ENCODE results near the gene NRCAM. TPM values are rescaled to one million over a fixed set of nuclear protein-coding genes. Genes with fewer than 3 reads are reported as not detected.
"Not testable (repeated sequence)": the region's sequence is repeated elsewhere in the genome, so short reads cannot be mapped to it uniquely, and the experiment has no call there.

Gene NRCAM
- total RNA-seq, 4 donors from 2014 or later: 1.1 to 6.1 (median 4.0) TPM

- DNase-seq (ENCODE audit: low spot score in 2 of 2): no peak
- no peak for TF ChIP-seq POLR2A (IDR thresholded peaks at IDR 0.05)
- no peak for TF ChIP-seq CTCF (IDR thresholded peaks at IDR 0.05)
- 96 to 97% methylated on average over 5 of the region's 5 CpGs for WGBS, 2 donors
- intact Hi-C loops (cut with DNase I; ENCODE audit: low total_unique reads): no loop called here
- no peak overlapping the region for H3K4me3 ChIP-seq (ENCODE audit: low read depth, poor library complexity, severe bottlenecking)
These were observed 24.1 kb upstream of the NRCAM start for GRCh38 chr7:108480311-108480710.

- no peak overlapping the region for H3K4me3 ChIP-seq (ENCODE audit: low read depth, poor library complexity, severe bottlenecking)
- 95 to 96% methylated on average over 2 of the region's 2 CpGs for WGBS, 2 donors
- no peak for TF ChIP-seq CTCF (IDR thresholded peaks at IDR 0.05)
- TF ChIP-seq POLR2A (IDR thresholded peaks at IDR 0.05): no peak
- DNase-seq (ENCODE audit: low spot score in 2 of 2): no peak
- intact Hi-C loops (cut with DNase I; ENCODE audit: low total_unique reads): no loop called here
These were observed 23.5 kb upstream of the NRCAM start for GRCh38 chr7:108479751-108480150.

- intact Hi-C loops (cut with DNase I; ENCODE audit: low total_unique reads): no loop called here
- H3K4me3 ChIP-seq (ENCODE audit: low read depth, poor library complexity, severe bottlenecking): no peak overlapping the region
- no peak for TF ChIP-seq CTCF (IDR thresholded peaks at IDR 0.05)
- TF ChIP-seq POLR2A (IDR thresholded peaks at IDR 0.05): no peak
- no peak for DNase-seq (ENCODE audit: low spot score in 2 of 2)
- WGBS, 2 donors: 93% methylated on average over 5 of the region's 5 CpGs
These were observed 22.9 kb upstream of the NRCAM start for GRCh38 chr7:108479118-108479517.

- no peak for DNase-seq (ENCODE audit: low spot score in 2 of 2)
- 61 to 71% methylated on average over 4 of the region's 4 CpGs for WGBS, 2 donors
- intact Hi-C loops (cut with DNase I; ENCODE audit: low total_unique reads): no loop called here
- no peak overlapping the region for H3K4me3 ChIP-seq (ENCODE audit: low read depth, poor library complexity, severe bottlenecking)
- TF ChIP-seq POLR2A (IDR thresholded peaks at IDR 0.05): no peak
- TF ChIP-seq CTCF (IDR thresholded peaks at IDR 0.05): no peak
These were observed 12.0 kb upstream of the NRCAM start for GRCh38 chr7:108468246-108468645.

- WGBS, 2 donors: 44 to 54% methylated on average over 2 of the region's 2 CpGs
- no peak overlapping the region for H3K4me3 ChIP-seq (ENCODE audit: low read depth, poor library complexity, severe bottlenecking)
- intact Hi-C loops (cut with DNase I; ENCODE audit: low total_unique reads): no loop called here
- TF ChIP-seq CTCF (IDR thresholded peaks at IDR 0.05) (no peak), POLR2A (IDR thresholded peaks at IDR 0.05) (no peak)
- DNase-seq (ENCODE audit: low spot score in 2 of 2): no peak
These were observed 11.2 kb upstream of the NRCAM start for GRCh38 chr7:108467391-108467790.

GRCh38 chr7:108466322-108466721, 10.1 kb upstream of the NRCAM start:
- DNase-seq (ENCODE audit: low spot score in 2 of 2); H3K4me3 ChIP-seq (ENCODE audit: low read depth, poor library complexity, severe bottlenecking); intact Hi-C loops (cut with DNase I; ENCODE audit: low total_unique reads): not testable (repeated sequence)
- 84 to 92% methylated on average over 2 of the region's 2 CpGs for WGBS, 2 donors

Measured in lower leg skin (tissue), 4 donors.